ENCODE results near the gene NLRP13. TPM values are rescaled to one million over a fixed set of nuclear protein-coding genes. Genes with fewer than 3 reads are reported as not detected.
"Not testable (repeated sequence)": the region's sequence is repeated elsewhere in the genome, so short reads cannot be mapped to it uniquely, and the experiment has no call there.

The NLRP13 gene
- total and polyA plus RNA-seq, 8 donors = not detected

DNA sequence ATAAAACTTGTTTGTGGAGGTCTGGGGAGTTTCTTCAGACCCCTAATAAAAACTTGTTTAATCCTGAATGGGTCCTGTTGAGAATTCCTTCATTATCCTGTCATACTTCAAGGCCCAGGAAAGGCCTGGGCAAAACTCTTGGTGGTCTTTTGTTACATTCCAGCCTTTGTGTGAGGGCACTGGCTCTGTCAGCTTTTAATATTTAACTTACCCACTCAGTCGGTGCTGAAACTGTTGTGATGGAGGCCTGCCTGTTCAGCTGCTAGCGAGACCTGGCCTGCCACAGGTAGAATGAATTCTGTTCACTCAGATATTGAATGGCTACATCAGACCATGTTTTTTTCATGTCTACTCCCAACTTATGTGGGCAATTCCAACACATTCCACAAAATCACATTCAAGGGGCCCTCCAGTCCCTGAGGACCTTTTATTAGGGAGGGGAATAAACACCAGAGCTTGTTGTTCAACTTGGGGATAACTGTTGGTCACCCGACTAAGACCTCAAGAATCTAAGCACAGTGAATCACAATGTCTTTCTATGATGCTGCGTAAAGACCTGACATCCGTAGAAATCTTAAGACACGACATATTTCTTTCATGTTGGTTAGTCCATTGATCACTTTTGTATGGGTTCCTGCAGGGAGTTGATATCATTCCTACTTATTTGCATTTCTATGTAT, 28.0 kb upstream of the NLRP13 start:
- Histone ChIP-seq H3K9me3 (peaks cover 0 to 3% (median 0%) of the 10 kb centered on the region in 4 donors), H3K4me3 (no peak overlapping the region), H3K36me3 (no peaks in the 10 kb centered on the region), H3K27ac (no peak overlapping the region), H3K27me3 (no peaks in the 10 kb centered on the region), H3K4me1 (no peaks in the 10 kb centered on the region)
- WGBS, 5 donors = 83 to 88% (median 85%) methylated on average over 6 of the region's 6 CpGs
- no peak for DNase-seq
- intact Hi-C loops (cut with DNase I; ENCODE audit: low total_unique reads) = no loop called here
- TF ChIP-seq POLR2AphosphoS5 (IDR thresholded peaks at IDR 0.05) = no peak
- TF ChIP-seq POLR2A (IDR thresholded peaks at IDR 0.05) = no peak
- TF ChIP-seq, protein P1, sequence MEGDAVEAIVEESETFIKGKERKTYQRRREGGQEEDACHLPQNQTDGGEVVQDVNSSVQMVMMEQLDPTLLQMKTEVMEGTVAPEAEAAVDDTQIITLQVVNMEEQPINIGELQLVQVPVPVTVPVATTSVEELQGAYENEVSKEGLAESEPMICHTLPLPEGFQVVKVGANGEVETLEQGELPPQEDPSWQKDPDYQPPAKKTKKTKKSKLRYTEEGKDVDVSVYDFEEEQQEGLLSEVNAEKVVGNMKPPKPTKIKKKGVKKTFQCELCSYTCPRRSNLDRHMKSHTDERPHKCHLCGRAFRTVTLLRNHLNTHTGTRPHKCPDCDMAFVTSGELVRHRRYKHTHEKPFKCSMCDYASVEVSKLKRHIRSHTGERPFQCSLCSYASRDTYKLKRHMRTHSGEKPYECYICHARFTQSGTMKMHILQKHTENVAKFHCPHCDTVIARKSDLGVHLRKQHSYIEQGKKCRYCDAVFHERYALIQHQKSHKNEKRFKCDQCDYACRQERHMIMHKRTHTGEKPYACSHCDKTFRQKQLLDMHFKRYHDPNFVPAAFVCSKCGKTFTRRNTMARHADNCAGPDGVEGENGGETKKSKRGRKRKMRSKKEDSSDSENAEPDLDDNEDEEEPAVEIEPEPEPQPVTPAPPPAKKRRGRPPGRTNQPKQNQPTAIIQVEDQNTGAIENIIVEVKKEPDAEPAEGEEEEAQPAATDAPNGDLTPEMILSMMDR (IDR thresholded peaks at IDR 0.05) = no peak
- TF ChIP-seq EP300 (IDR thresholded peaks at IDR 0.05) = no peak

DNA sequence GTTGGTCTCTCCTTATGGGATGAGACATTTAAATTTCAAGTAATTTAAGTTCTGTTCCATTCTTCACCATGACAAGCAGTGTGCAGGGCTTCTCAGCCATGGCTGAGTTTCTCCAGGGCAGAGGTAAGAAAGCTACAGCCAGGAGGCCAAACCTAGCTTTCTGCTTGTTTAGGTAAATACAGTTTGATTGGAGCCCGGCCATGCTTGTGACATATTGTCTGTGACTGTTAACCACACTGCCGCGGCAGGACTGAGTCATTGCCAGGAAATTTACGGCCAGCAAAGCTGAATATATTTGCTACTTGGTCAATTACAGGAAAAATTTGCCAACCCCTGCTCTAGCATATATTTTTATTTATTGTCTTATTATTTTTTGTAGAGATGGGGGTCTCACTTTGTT, 26.2 kb upstream of the NLRP13 start:
- 50 to 80% (median 56%) methylated on average over 4 of the region's 4 CpGs for WGBS, 5 donors
- TF ChIP-seq, protein P1 (IDR thresholded peaks at IDR 0.05) = no peak
- no peak overlapping the region for H3K4me3 ChIP-seq
- intact Hi-C loops (cut with DNase I; ENCODE audit: low total_unique reads) = no loop called here
- peak in 1 of 2 donors; percentile 17 for DNase-seq
- no peaks in the 10 kb centered on the region for H3K27me3 ChIP-seq
- H3K9me3 ChIP-seq = peaks cover 0 to 1% (median 0%) of the 10 kb centered on the region in 4 donors
- H3K4me1 ChIP-seq = no peaks in the 10 kb centered on the region
- no peak overlapping the region for H3K27ac ChIP-seq
- H3K36me3 ChIP-seq = no peaks in the 10 kb centered on the region

DNA sequence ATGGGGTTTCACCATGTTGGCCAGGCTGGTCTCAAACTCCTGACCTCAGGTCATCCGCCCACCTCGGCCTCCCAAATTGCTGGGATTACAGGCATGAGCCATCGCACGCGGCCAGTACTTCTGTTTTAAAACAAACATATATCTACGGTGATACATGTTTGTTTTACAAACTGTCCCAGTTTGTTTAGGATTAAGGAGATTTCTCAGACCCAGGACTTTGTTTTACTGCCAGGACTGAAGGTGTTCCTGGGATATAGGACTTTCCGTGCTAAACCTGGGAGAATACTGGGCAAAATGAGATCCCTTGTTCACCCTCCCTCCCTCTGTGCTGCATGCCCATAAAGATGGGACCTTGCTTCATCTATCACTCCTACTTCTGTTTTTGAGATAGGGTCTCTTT, 24.3 kb upstream of the NLRP13 start:
- DNase-seq = no peak
- no peak overlapping the region for H3K27ac ChIP-seq
- H3K27me3 ChIP-seq = no peaks in the 10 kb centered on the region
- H3K4me3 ChIP-seq = no peak overlapping the region
- H3K9me3 ChIP-seq = peaks cover 0 to 8% (median 0%) of the 10 kb centered on the region in 4 donors
- H3K36me3 ChIP-seq = no peaks in the 10 kb centered on the region
- 73 to 81% (median 80%) methylated on average over 7 of the region's 7 CpGs for WGBS, 5 donors
- TF ChIP-seq POLR2AphosphoS5 (IDR thresholded peaks at IDR 0.05) (no peak), EP300 (IDR thresholded peaks at IDR 0.05) (no peak), POLR2A (IDR thresholded peaks at IDR 0.05) (no peak)
- TF ChIP-seq, protein P1 (IDR thresholded peaks at IDR 0.05) = no peak
- intact Hi-C loops (cut with DNase I; ENCODE audit: low total_unique reads) = no loop called here
- no peaks in the 10 kb centered on the region for H3K4me1 ChIP-seq

DNA sequence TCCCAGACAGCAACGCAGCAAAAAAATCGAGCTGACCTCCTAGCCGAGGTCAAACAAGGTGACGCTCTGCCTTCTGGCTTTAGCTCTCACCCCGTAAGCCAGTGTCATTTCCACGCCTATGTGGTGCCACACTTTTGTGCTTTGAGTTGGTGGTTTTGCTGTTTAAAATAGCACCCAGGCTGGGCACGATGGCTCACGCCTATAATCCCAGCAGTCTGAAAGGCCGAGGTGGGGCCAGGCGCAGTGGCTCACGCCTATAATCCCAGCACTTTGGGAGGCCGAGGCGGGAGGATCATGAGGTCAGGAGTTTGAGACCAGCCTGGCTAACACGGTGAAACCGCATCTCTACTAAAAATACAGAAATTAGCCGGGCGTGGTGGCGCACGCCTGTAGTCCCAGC, 18.4 kb upstream of the NLRP13 start:
- H3K27ac ChIP-seq; H3K4me1 ChIP-seq; DNase-seq; H3K4me3 ChIP-seq; H3K27me3 ChIP-seq; H3K36me3 ChIP-seq; intact Hi-C loops (cut with DNase I; ENCODE audit: low total_unique reads): not testable (repeated sequence)
- peaks cover 0 to 46% (median 13%) of the 10 kb centered on the region in 4 donors for H3K9me3 ChIP-seq
- WGBS, 5 donors = 87 to 92% (median 89%) methylated on average over 19 of the region's 19 CpGs

DNA sequence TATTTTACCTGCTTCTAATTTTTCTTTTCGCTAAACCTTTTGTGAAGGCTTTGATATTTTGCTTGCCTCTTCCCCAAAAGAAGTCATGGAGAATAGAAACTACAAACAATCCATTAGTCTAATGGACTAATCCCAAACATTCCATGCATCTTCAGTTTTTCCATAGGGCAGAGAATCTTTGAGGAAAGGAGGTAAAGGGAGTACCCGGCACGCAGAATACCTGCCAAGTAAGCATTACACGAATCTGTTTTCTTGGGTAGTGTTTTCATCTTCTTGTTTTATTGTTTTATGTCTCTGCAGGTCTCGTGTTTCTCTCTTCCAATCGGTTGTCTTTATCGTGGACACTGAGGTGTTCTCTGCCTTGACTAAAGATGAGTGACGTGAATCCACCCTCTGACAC, 15.4 kb upstream of the NLRP13 start, which contains the start of gene NLRP8:
TSS of gene NLRP8 (plus strand) at position 301 of the 400 bp plus-strand sequence.
- 76 to 84% (median 80%) methylated on average over 8 of the region's 8 CpGs for WGBS, 5 donors
- no peaks in the 10 kb centered on the region for H3K4me1 ChIP-seq
- no peak for DNase-seq
- no peak within 1 kb of the TSS for H3K4me3 ChIP-seq
- H3K9me3 ChIP-seq = peaks cover 0 to 42% (median 13%) of the 10 kb centered on the region in 4 donors
- TF ChIP-seq POLR2A (IDR thresholded peaks at IDR 0.05) (no peak), EP300 (IDR thresholded peaks at IDR 0.05) (no peak), POLR2AphosphoS5 (IDR thresholded peaks at IDR 0.05) (no peak)
- TF ChIP-seq, protein P1 (IDR thresholded peaks at IDR 0.05) = no peak
- no peaks in the 10 kb centered on the region for H3K36me3 ChIP-seq
- H3K27me3 ChIP-seq = no peaks in the 10 kb centered on the region
- intact Hi-C loops (cut with DNase I; ENCODE audit: low total_unique reads) = no loop called here
- H3K27ac ChIP-seq = no peak within 1 kb of the TSS

Data from stomach (tissue), 9 donors.